HG03521 (cell line): ENCODE data around the gene PRKG1.
"Not testable (repeated sequence)": the region's sequence is repeated elsewhere in the genome, so short reads cannot be mapped to it uniquely, and the experiment has no call there.

ENCODE experiments used
- ATAC-seq: cut with Tn5 transposase; IDR thresholded peaks from one replicate; pipeline ENCODE4 v1.9.1; 2021; ENCODE audit warnings: mild to moderate bottlenecking, moderate library complexity; ENCODE audit not compliant: unreplicated experiment

PRKG1 gene

DNA sequence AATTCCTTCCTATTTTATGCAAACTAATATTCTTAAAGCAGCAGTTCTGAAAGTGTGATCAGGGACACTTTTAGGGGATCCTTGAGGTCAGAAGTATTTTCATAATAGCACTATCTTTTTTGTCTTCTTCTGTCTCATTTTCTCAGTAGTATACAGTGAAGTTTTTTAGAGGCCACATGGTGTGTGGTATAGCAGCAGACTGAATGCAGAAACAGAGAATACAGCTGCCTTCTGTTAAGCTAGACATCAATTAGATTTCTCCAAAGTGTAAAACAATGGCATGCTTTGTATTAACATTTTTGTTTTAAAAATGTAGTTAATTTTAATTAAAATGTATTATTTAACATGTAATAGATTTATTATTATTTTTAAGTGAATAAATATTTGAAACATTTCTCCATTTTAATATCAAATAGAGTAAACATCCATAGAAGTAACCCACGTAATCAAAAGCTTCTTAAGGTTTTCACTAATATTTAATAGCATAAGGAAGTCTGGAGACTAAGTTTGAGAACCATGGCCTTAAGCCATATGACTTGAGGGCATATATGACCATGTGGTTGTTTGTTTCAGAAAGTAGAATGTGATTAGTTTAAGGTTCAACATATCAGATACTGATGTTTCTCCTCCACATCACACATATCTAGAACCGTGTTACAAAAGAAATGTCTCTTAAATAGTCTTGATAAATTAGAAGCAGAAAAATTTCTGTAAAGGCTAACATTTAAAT lies 94.0 kb downstream of the PRKG1 start:
- no peak for ATAC-seq

DNA sequence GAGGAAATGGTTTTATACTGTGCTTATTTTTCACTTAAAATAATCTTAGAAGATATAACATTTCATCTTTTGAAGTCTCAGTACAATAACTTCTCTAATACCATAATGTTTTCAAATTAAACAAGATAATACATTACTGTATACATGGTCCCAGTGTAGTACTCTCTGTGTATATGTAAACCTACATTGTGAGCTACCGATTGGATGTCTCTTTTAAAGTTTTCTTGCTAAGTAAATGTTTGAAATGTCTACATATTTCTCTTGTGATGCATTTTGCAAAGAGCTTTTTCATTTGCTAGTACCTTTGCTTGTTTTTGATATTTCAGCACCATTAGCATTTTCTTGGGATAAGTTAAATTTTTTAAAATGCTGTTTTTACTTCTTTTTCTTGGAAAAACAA lies 94.8 kb downstream of the PRKG1 start:
- no peak for ATAC-seq

- ATAC-seq, result no peak
Measured at GRCh38 chr10:51170518-51171245, 96.4 kb downstream of the PRKG1 start.

- no peak for ATAC-seq
Measured at GRCh38 chr10:51171946-51172345, 97.7 kb downstream of the PRKG1 start.

- no peak for ATAC-seq
Measured at GRCh38 chr10:51176976-51177695, 102.8 kb downstream of the PRKG1 start.

DNA sequence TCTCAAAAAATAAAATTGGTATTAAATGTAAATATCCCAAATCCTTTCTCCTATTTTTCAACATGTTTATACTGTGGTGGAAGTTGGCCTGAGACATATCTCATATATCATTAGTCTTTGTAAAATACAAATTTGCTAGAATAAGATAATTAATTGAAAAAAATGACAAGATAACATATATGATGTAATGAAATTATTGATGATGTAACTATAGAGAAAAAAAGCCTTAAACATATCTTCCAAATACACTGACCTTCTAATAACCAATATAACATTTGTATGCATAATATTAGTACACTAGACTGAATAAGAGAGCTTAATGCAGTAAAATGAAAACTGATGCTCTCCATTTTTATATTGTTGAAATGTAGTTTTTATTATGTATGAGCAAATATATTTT lies 104.3 kb downstream of the PRKG1 start:
- no peak for ATAC-seq

DNA sequence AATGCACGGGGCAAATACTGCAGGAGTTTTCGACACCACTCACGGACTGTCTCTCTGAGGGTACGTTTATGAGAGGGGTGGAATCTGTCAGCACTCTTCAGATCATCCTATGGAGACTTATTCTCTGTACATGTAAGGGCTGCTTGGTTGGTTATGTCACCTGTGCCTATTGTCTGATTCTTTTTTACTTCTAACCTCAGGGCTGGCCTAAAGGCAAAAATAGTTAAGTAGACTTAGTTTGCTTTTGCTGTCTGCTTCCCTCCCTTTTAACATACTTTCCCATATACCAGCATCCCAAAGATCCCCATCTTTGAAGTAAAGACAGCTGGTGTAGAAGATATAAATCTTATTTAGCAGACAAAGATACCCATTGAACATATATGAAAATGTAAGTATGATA lies 105.9 kb downstream of the PRKG1 start:
- ATAC-seq, result no peak

DNA sequence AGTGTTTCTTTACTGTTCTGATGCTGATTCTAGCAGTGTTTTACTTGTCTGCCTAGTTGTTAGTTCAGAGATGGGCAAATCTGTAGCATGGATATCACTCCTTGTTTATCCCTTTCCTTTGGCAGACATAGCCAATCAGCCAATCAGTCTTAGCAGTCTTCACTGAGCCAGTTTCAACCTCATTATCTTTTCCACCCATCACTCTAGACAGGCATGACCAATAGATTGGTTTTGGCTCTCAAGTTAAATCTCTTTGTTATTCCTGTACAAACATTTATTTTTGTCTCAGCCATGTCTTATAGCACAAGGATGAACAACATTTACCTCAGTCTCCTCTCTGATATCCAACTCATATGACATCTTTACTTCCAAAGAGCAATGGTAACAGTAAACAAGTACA lies 109.5 kb downstream of the PRKG1 start:
- no peak for ATAC-seq

DNA sequence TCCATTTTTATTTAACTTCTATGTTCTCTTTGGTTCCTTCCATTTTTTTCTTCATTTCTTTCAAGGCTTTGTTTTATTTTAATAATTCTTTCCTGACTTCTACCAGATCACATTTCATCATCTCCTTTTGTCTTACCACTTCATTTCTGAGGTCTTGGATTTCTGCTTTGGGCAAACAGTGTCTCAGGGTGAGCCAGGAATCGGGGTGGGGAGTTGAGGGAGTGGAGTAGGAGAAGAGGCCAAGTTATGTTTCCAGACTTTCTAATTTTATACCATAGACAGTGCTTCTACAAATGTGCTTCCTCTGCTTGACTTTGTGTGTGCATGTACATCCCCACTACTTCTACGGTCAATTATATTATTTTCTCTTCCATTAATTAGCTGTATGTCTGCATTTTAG lies 112.1 kb downstream of the PRKG1 start:
- no peak for ATAC-seq

GRCh38 chr10:51188008-51188407 lies 113.7 kb downstream of the PRKG1 start:
- ATAC-seq, result no peak

GRCh38 chr10:51188866-51189265 lies 114.6 kb downstream of the PRKG1 start:
- ATAC-seq, result no peak

GRCh38 chr10:51196508-51197175 lies 122.4 kb downstream of the PRKG1 start:
- no peak for ATAC-seq

- ATAC-seq, result no peak
Measured at GRCh38 chr10:51198170-51198569, 123.9 kb downstream of the PRKG1 start.

GRCh38 chr10:51201947-51202346 lies 127.7 kb downstream of the PRKG1 start:
- ATAC-seq, result no peak

- ATAC-seq, result no peak
Measured at GRCh38 chr10:51203359-51203758, 129.1 kb downstream of the PRKG1 start.

- no peak for ATAC-seq
Measured at GRCh38 chr10:51204066-51204465, 129.8 kb downstream of the PRKG1 start.

- no peak for ATAC-seq
Measured at GRCh38 chr10:51204701-51205100, 130.4 kb downstream of the PRKG1 start.

- ATAC-seq, result no peak
Measured at GRCh38 chr10:51206500-51206899, 132.2 kb downstream of the PRKG1 start.

GRCh38 chr10:51212937-51213336 lies 138.7 kb downstream of the PRKG1 start:
- not testable (repeated sequence) for ATAC-seq

DNA sequence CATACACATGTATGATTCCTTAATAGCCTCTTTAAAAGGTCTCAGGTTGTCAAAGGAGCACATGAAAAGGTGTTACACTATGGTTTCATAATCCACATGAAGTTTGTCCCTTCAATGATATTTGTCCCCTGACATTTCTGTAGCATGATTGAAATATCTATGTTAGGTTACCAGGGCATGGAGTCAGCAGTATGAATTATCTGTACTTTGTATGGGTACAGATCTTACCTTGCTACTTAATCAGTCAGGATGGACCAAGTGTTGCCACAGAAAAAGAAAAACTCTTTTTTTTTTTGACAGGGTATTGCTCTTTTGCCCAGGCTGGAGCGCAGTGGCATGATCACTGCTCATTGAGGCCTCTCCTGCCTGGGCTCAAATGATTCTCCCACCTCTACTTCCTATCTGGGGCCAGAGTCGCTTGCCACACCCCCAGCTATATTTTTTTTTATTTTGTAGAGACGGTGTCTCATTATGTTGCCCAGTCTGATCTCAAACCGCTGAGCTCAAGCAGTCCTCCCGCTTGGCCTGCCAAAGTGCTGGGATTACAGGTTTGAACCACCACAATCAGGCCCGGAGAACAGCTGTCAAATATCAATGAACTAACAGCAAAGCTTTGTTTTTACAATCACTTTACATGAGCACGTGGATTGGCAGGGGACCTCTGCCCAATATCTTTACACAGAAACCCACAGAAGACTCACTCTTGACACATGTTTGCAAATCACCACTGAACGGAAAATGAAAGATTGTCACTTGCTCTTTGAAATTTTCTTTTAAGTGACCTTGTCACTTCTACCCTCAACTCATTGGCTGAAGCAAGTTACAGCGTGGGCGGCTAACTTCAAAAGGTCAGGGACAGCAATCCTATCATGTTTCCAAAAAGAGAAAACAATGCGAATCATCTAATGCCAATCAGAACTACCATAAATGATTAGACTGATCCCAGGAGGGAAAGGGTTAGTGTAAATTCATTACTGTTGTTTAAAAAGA lies 140.2 kb downstream of the PRKG1 start:
- ATAC-seq, result no peak
